ENCODE results near the gene CSTB.

The CSTB gene

DNA sequence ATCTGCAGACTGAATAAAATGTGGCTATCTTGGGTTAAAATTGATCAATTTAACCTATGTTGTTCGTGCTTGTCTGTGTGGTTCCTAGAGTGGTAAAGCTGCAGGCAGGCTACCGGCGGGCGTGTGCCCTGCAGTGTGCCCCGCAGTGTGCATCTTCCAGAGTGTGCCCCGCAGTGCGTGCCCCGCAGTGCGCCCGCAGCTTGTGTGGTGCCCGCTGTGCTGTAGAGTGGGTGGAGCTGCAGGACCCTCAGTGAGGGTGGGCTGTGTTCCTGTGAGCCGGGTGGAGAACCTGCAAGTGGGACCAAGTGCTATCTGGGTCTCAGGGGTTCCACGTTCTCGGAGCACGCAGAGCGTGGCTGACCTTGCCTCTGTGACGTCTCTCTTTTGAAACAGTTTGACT is 24.0 kb upstream of the CSTB start:
- no peak overlapping the region for H3K4me3 ChIP-seq (ENCODE audit: low read depth, low read length)
- TF ChIP-seq, protein P1, sequence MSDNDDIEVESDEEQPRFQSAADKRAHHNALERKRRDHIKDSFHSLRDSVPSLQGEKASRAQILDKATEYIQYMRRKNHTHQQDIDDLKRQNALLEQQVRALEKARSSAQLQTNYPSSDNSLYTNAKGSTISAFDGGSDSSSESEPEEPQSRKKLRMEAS (IDR thresholded peaks at IDR 0.05; ENCODE audit: low read depth, low read length): no peak
- no peak for TF ChIP-seq CTCF (IDR thresholded peaks at IDR 0.05; ENCODE audit: low read depth, low read length)
- TF ChIP-seq MYC (IDR thresholded peaks at IDR 0.05; ENCODE audit: low read depth, low read length): no peak
- TF ChIP-seq POLR2A (IDR thresholded peaks at IDR 0.05; ENCODE audit: extremely low read depth, insufficient read length): no peak
- no peak for DNase-seq (ENCODE audit: low read depth)

DNA sequence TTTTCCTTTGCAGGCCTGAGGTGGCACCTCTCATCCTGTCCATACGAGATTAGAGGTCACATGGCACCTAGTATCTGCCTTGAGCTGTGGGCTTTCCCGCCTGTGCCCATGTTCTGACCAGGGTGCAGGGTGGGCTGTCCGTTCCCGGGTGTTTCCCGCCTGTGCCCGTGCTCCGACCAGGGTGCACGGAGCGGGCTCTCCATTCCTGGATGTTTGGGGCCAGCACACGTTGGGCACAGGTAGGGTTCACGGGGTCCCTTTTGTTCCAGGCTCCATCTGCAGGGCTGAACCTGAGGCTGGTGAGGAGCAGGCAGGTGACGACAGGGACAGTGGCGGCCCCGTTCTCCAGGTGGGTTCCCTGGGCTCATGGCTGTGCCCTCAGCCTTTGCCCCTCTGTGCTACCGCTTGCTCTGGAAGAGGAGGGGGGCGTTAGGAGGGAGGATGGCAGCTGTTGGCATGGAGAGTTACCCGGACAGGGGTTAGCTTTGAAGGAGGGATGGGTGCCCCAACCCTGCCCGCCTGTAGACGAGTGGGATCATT is 23.3 kb upstream of the CSTB start:
- no peak for TF ChIP-seq POLR2A (IDR thresholded peaks at IDR 0.05; ENCODE audit: extremely low read depth, insufficient read length)
- TF ChIP-seq CTCF (IDR thresholded peaks at IDR 0.05; ENCODE audit: low read depth, low read length): no peak
- no peak for TF ChIP-seq MYC (IDR thresholded peaks at IDR 0.05; ENCODE audit: low read depth, low read length)
- TF ChIP-seq, protein P1 (IDR thresholded peaks at IDR 0.05; ENCODE audit: low read depth, low read length): no peak
- H3K4me3 ChIP-seq (ENCODE audit: low read depth, low read length): no peak overlapping the region
- DNase-seq (ENCODE audit: low read depth): no peak

DNA sequence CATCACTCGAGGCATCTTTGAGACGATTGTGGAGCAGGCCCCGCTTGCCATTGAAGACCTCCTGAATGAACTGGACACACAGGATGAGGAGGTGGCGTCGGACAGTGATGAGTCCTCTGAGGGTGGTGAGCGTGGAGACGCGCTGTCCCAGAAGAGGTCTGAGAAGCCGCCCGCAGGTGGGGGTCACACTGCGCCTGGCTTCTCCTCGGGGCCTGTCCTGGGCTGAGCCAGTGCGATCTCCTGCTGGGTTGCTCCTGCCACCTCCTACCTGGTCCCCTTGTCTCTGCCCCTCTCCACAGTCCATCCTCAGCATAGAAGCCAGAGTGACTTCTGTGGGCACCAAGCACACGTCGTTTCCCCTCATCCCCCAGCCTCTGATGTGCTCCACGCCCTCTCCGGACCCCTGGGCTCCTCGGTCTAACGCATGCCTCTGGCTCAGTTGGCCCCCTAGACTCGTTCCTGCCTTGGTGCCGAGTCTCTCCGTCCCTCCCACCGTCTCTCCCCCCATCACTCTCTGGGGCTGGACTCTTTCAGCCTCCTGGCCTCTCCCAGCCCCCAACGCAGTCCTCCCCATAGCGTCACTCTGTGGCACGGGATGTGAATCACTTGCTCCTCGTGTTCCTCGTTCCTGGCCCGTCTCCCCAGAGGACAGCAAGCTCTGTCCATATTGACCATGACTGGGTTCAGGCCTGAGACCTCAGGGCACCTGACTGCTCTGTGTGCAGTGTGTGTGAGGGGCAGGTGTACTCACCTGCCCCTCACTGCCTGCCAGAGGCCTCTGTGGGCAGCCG is 22.0 kb upstream of the CSTB start:
- H3K4me3 ChIP-seq (ENCODE audit: low read depth, low read length): no peak overlapping the region
- DNase-seq (ENCODE audit: low read depth): no peak
- TF ChIP-seq POLR2A (IDR thresholded peaks at IDR 0.05; ENCODE audit: extremely low read depth, insufficient read length): no peak
- TF ChIP-seq, protein P1 (IDR thresholded peaks at IDR 0.05; ENCODE audit: low read depth, low read length): no peak
- TF ChIP-seq CTCF (IDR thresholded peaks at IDR 0.05; ENCODE audit: low read depth, low read length): no peak
- no peak for TF ChIP-seq MYC (IDR thresholded peaks at IDR 0.05; ENCODE audit: low read depth, low read length)

DNA sequence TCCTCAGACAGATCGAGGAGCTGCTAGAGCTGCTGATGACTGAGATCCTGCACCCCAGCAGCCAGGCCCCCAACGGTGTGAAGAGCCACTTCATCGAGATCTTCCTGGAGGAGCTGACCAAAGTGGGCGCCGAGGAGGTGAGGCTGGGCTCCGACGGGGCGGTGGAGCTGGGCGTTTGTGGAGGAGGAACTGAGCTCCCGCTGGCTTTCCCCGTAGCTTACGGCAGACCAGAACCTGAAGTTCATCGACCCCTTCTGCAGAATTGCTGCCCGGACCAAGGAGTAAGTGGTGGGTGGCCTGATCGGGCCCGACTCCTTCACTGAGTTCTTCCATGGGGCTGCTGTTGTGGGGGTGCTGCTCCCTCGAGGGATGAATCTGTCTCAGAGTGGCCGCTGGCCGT is 21.3 kb upstream of the CSTB start:
- H3K4me3 ChIP-seq (ENCODE audit: low read depth, low read length): no peak overlapping the region
- DNase-seq (ENCODE audit: low read depth): no peak
- TF ChIP-seq CTCF (IDR thresholded peaks at IDR 0.05; ENCODE audit: low read depth, low read length) (no peak), MYC (IDR thresholded peaks at IDR 0.05; ENCODE audit: low read depth, low read length) (no peak), POLR2A (IDR thresholded peaks at IDR 0.05; ENCODE audit: extremely low read depth, insufficient read length) (no peak)
- TF ChIP-seq, protein P1 (IDR thresholded peaks at IDR 0.05; ENCODE audit: low read depth, low read length): no peak

DNA sequence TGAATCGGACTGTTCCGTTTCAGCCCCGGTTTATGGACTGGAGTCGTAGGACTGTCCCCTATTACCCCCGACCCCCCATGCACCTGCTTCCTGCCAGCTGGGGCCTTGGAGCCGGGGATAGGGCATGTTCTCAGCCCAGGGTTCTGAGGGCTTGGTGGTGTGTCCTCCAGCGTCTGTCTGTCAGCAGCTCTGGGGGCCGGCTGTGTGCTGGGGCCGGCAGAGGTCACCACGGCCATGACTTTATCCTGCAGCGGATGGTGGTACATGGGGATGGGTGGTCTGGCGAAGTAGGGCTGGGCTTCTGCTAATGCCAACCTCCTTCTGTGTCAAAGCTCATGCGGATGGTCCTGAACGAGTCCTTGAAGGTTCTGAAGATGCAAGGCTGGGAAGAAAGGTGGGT is 18.7 kb upstream of the CSTB start:
- no peak for DNase-seq (ENCODE audit: low read depth)
- no peak for TF ChIP-seq POLR2A (IDR thresholded peaks at IDR 0.05; ENCODE audit: extremely low read depth, insufficient read length)
- TF ChIP-seq, protein P1 (IDR thresholded peaks at IDR 0.05; ENCODE audit: low read depth, low read length): no peak
- no peak for TF ChIP-seq MYC (IDR thresholded peaks at IDR 0.05; ENCODE audit: low read depth, low read length)
- TF ChIP-seq CTCF (IDR thresholded peaks at IDR 0.05; ENCODE audit: low read depth, low read length): no peak

More for the DNA sequence above, 18.7 kb upstream of the CSTB start:
- no peak overlapping the region for H3K4me3 ChIP-seq (ENCODE audit: low read depth, low read length)
